GM12801 (cell line): ENCODE data around the gene NCS1.

Source experiments
- CTCF ChIP-seq: IDR thresholded peaks from one replicate; pipeline ENCODE4 v1.5.1; 2011; ENCODE audit warnings: control low read depth; ENCODE audit not compliant: insufficient read length; ENCODE audit errors: extremely low read depth

The NCS1 gene

GRCh38 chr9:130167927-130168326, 4.3 kb upstream of the NCS1 start:
- no peak for TF ChIP-seq CTCF

GRCh38 chr9:130171226-130172148, 717 bp upstream of the NCS1 start:
- no peak for TF ChIP-seq CTCF

GRCh38 chr9:130172858-130173665, 858 bp downstream of the NCS1 start:
- no peak for TF ChIP-seq CTCF

DNA sequence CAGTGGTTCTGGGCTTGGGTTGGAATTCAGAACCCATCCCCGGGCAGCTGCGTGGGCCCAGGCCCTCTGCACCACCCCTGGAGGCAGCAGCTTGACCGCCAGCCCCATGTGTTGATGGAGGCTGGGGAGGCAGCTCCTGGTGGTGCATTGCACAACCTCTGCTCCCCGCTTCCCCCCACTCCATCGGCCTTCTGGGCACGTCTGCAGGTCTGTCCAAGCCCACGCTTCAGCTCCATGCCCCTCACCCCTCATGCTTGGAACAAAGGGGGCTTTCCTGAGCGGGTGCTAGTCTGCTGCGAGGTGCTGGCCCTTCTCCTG, 1.4 kb downstream of the NCS1 start:
- TF ChIP-seq CTCF: no peak

GRCh38 chr9:130174025-130174424, 1.8 kb downstream of the NCS1 start:
- TF ChIP-seq CTCF: no peak

DNA sequence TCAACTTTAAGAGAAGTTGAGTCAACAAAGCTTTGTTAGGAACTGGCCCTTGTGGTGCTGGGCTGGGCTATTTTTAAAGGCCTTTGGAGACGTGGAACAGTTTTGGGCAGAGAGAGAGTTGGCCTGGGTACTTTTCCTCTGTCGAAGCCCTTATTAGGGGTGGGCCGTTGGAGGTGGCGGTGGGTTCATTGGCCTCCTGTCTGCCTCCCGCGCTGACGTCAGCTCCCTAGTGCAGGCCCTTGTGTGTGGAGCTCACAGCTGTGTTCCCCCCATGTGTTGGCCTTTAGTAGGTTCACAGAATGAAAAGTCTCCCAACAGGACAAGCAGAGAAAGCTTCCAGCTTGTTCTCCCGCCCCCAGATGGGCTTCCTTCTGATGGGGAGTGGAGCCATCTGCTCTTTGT, 2.7 kb downstream of the NCS1 start:
- no peak for TF ChIP-seq CTCF

DNA sequence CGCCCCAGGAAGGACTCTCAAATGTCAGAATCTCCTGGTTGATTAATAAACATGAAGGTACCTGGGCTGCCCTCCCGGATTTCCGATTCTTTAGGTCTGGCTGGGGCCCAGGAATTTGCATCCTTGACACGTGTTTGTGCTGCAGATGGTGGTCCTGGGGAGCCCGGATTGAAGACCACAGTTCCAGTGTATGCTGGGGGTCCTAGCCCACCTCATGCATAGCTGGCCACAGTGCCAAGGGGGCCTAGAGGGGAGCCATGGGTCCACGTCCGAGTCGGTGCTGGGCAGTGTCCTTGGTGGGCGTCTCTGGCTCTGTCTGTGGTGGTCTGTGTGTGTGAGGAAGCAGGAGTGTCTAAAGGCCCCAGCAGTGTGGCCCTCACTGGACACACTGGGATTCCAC, 3.2 kb downstream of the NCS1 start:
- TF ChIP-seq CTCF: no peak
